GM23338 (cell line): ENCODE measurements around the gene CHSY1. TPM values are rescaled to one million over a fixed set of nuclear protein-coding genes. Genes with fewer than 3 reads are reported as not detected.

Experiments
- ATAC-seq: fragments of 200-7000 bp; cut with Tn5 transposase; 3 replicates; pipeline ENCODE4 v1.9.1; 2020
- DNase-seq: peaks from one replicate; pipeline ENCODE4 v3.0.0-alpha.2; 2015; ENCODE audit warnings: low spot score
- H2AFZ ChIP-seq: fragments of 200-600 bp; sonication (generic); 2 replicates; pipeline ENCODE4 v1.8.0; 2016; ENCODE audit warnings: antibody characterized with exemption, mild to moderate bottlenecking, moderate library complexity
- H3F3A ChIP-seq: fragments of 200-600 bp; sonication (generic); replicated peaks from 2 replicates; pipeline ENCODE4 v1.8.0; 2017; ENCODE audit warnings: antibody characterized with exemption, mixed run types, low read depth
- H3K27ac ChIP-seq: fragments of 200-600 bp; sonication (generic); 2 replicates; pipeline ENCODE4 v1.6.1; 2016; ENCODE audit warnings: low read depth
- H3K27me3 ChIP-seq: fragments of 200-600 bp; sonication (generic); 2 replicates; pipeline ENCODE4 v1.8.0; 2016; ENCODE audit warnings: mild to moderate bottlenecking, mixed run types, moderate library complexity; ENCODE audit not compliant: insufficient read depth
- H3K36me3 ChIP-seq: fragments of 200-600 bp; sonication (generic); 2 replicates; pipeline ENCODE4 v1.8.0; 2016; ENCODE audit warnings: mild to moderate bottlenecking; ENCODE audit not compliant: insufficient read depth
- H3K4me1 ChIP-seq: fragments of 200-600 bp; sonication (generic); 2 replicates; pipeline ENCODE4 v1.8.0; 2016; ENCODE audit warnings: mild to moderate bottlenecking, moderate library complexity; ENCODE audit not compliant: insufficient read depth
- H3K4me2 ChIP-seq: fragments of 200-600 bp; sonication (generic); 2 replicates; pipeline ENCODE4 v1.7.1; 2017; ENCODE audit warnings: mixed run types
- H3K4me3 ChIP-seq: fragments of 200-600 bp; sonication (generic); 2 replicates; pipeline ENCODE4 v1.6.1; 2016; ENCODE audit warnings: mixed run types
- H3K79me2 ChIP-seq: fragments of 200-600 bp; sonication (generic); replicated peaks from 2 replicates; pipeline ENCODE4 v1.8.0; 2017; ENCODE audit warnings: mild to moderate bottlenecking; ENCODE audit not compliant: insufficient read depth
- H3K9me2 ChIP-seq: fragments of 200-600 bp; sonication (generic); 2 replicates; pipeline ENCODE4 v1.8.0; 2017; ENCODE audit not compliant: insufficient read depth
- H4K20me1 ChIP-seq: fragments of 200-600 bp; sonication (generic); replicated peaks from 2 replicates; pipeline ENCODE4 v1.8.0; 2017; ENCODE audit warnings: mild to moderate bottlenecking; ENCODE audit not compliant: insufficient read depth
- H3K27ac Mint-ChIP-seq: 2 replicates; pipeline ENCODE4 v1.8.0; 2020; ENCODE audit warnings: inconsistent platforms, mild to moderate bottlenecking, moderate library complexity, mixed read lengths
- H3K27me3 Mint-ChIP-seq: 3 replicates; pipeline ENCODE4 v1.8.0; 2022; ENCODE audit warnings: low read depth, mild to moderate bottlenecking, moderate library complexity, mixed read lengths, inconsistent platforms; ENCODE audit not compliant: insufficient read depth, poor library complexity
- H3K36me3 Mint-ChIP-seq: 3 replicates; pipeline ENCODE4 v1.8.0; 2021; ENCODE audit warnings: low read depth, mild to moderate bottlenecking, inconsistent platforms, moderate library complexity, mixed read lengths
- H3K4me1 Mint-ChIP-seq: 3 replicates; pipeline ENCODE4 v1.8.0; 2020; ENCODE audit warnings: mild to moderate bottlenecking, inconsistent platforms, mixed read lengths
- H3K4me3 Mint-ChIP-seq: 3 replicates; pipeline ENCODE4 v1.8.0; 2021; ENCODE audit warnings: moderate library complexity, mild to moderate bottlenecking, inconsistent platforms, mixed read lengths
- H3K9me3 Mint-ChIP-seq: 3 replicates; pipeline ENCODE4 v1.8.0; 2020; ENCODE audit warnings: moderate library complexity, mild to moderate bottlenecking, inconsistent platforms, mixed read lengths
- CREB1 ChIP-seq: fragments of 250-450 bp; sonication (Bioruptor Pico); IDR thresholded peaks from 2 replicates; pipeline ENCODE4 v1.5.0; 2020; ENCODE audit warnings: low read depth, mild to moderate bottlenecking, moderate library complexity
- CTCF ChIP-seq, 2 experiments: fragments of 200-600 bp in 1 of 2; sonication (generic) in 1 of 2; conservative IDR thresholded peaks; 2 replicates each; pipeline versions ENCODE4 v1.5.1 to v1.6.1; 2016 to 2017; ENCODE audit warnings: antibody characterized with exemption in 2 of 2, low read depth in 2 of 2, mild to moderate bottlenecking in 2 of 2, moderate library complexity in 1 of 2
- ETS1 ChIP-seq: IDR thresholded peaks from 2 replicates; pipeline ENCODE4 v1.6.1; 2016; ENCODE audit warnings: antibody characterized with exemption
- EZH2 ChIP-seq: fragments of 200-600 bp; sonication (generic); IDR thresholded peaks from one replicate; pipeline ENCODE4 v1.8.0; 2017; ENCODE audit warnings: antibody characterized with exemption, mild to moderate bottlenecking, low read depth; ENCODE audit not compliant: unreplicated experiment
- EZH2phosphoT487 ChIP-seq: fragments of 200-600 bp; sonication (generic); IDR thresholded peaks from one replicate; pipeline ENCODE4 v1.8.1; 2018; ENCODE audit warnings: antibody characterized with exemption; ENCODE audit not compliant: unreplicated experiment
- JUNB ChIP-seq: IDR thresholded peaks from one replicate; pipeline ENCODE4 v1.6.1; 2016; ENCODE audit warnings: antibody characterized with exemption; ENCODE audit not compliant: unreplicated experiment
- NANOG ChIP-seq: IDR thresholded peaks from 2 replicates; pipeline ENCODE4 v1.6.1; 2016; ENCODE audit warnings: antibody characterized with exemption, borderline replicate concordance
- POLR2AphosphoS5 ChIP-seq: IDR thresholded peaks from 2 replicates; pipeline ENCODE4 v1.6.1; 2016; ENCODE audit warnings: antibody characterized with exemption, low read depth
- STAT1 ChIP-seq: IDR thresholded peaks from one replicate; pipeline ENCODE4 v1.6.1; 2016; ENCODE audit warnings: antibody characterized with exemption; ENCODE audit not compliant: unreplicated experiment
- ZNF114 ChIP-seq: fragments of 250-450 bp; sonication (Bioruptor Pico); IDR thresholded peaks from 2 replicates; pipeline ENCODE4 v1.5.0; 2020; ENCODE audit warnings: mild to moderate bottlenecking, moderate library complexity
- ZNF331 ChIP-seq: fragments of 250-450 bp; sonication (Bioruptor Pico); IDR thresholded peaks from 2 replicates; pipeline ENCODE4 v1.5.0; 2020; ENCODE audit warnings: low read depth, mild to moderate bottlenecking, moderate library complexity
- ZNF462 ChIP-seq: fragments of 250-450 bp; sonication (Bioruptor Pico); IDR thresholded peaks from 2 replicates; pipeline ENCODE4 v1.5.0; 2020; ENCODE audit warnings: mild to moderate bottlenecking, moderate library complexity
- polyA plus RNA-seq: library from polyadenylated mRNA; unstranded; fragments of >200 nt; fragmentation: Nextera tagmentation; extraction: Ambion mirVana; gene quantifications from 2 replicates; pipeline ENCODE4 v1.2.1, GENCODE V29; 2016
- total RNA-seq: library from RNA; depleted of rRNA; stranded (reverse); fragments of >200 nt; shearing (Covaris generic); gene quantifications from 2 replicates; pipeline ENCODE4 v1.2.3, GENCODE V29; 2014

The CHSY1 gene
- total and polyA plus RNA-seq, 2 experiments from 2014 or later: 9.8 to 47.7 TPM

- Mint-ChIP-seq H3K9me3 (no peaks in the 10 kb centered on the region), H3K27ac (no peak overlapping the region), H3K4me3 (no peak overlapping the region), H3K36me3 (no peaks in the 10 kb centered on the region), H3K4me1 (peaks cover 16% of the 10 kb centered on the region; the same call in 2 of the 3 replicates), H3K27me3 (no peaks in the 10 kb centered on the region)
- Histone ChIP-seq H3K9me2 (no peaks in the 10 kb centered on the region), H3K79me2 (peaks cover 100% of the 10 kb centered on the region), H3F3A (no peaks in the 10 kb centered on the region), H2AFZ (no peak overlapping the region), H3K27me3 (no peaks in the 10 kb centered on the region), H3K27ac (peak overlapping the region; percentile 3; the same call in 1 of the 2 replicates), H3K4me3 (no peak overlapping the region), H3K4me2 (no peak overlapping the region), H3K36me3 (no peaks in the 10 kb centered on the region), H3K4me1 (no peaks in the 10 kb centered on the region), H4K20me1 (peaks cover 39% of the 10 kb centered on the region)
- no peak for DNase-seq
- ATAC-seq: no peak
- TF ChIP-seq ETS1 (no peak), NANOG (no peak), ZNF114 (CRISPR knock-in tag) (no peak), JUNB (no peak), CREB1 (CRISPR knock-in tag) (no peak), CTCF (conservative IDR thresholded peaks at IDR 0.05; ENCODE audit: low read depth in 2 of 2) (no peak), POLR2AphosphoS5 (no peak), EZH2phosphoT487 (no peak), STAT1 (no peak), EZH2 (no peak)
These were observed 42.5 kb downstream of the CHSY1 start for GRCh38 chr15:101209285-101209845.

- H3K27me3 Mint-ChIP-seq: peaks cover 4% of the 10 kb centered on the region
- Histone ChIP-seq H3K27me3 (no peaks in the 10 kb centered on the region), H3F3A (no peaks in the 10 kb centered on the region), H3K9me2 (no peaks in the 10 kb centered on the region), H3K4me3 (no peak overlapping the region), H3K36me3 (no peaks in the 10 kb centered on the region), H3K79me2 (peaks cover 100% of the 10 kb centered on the region), H3K4me2 (no peak overlapping the region), H2AFZ (no peak overlapping the region), H3K27ac (no peak overlapping the region; the same call in 1 of the 2 replicates), H3K4me1 (peaks cover 5% of the 10 kb centered on the region), H4K20me1 (peaks cover 47% of the 10 kb centered on the region)
- no peaks in the 10 kb centered on the region for H3K36me3 Mint-ChIP-seq
- peak overlapping the region; percentile 22; the same call in 1 of the 2 replicates for H3K27ac Mint-ChIP-seq
- no peak for ATAC-seq
- no peaks in the 10 kb centered on the region for H3K9me3 Mint-ChIP-seq
- no peak for DNase-seq
- no peak overlapping the region for H3K4me3 Mint-ChIP-seq
- H3K4me1 Mint-ChIP-seq: peaks cover 20% of the 10 kb centered on the region
- no peak for TF ChIP-seq ZNF331 (CRISPR knock-in tag)
- TF ChIP-seq CREB1 (CRISPR knock-in tag): no peak
- TF ChIP-seq ZNF114 (CRISPR knock-in tag): no peak
- TF ChIP-seq ZNF462 (CRISPR knock-in tag): no peak
These were observed 44.0 kb downstream of the CHSY1 start for GRCh38 chr15:101207867-101208288.
